Astrocyte (in vitro differentiated cells and primary cell): ENCODE data around the gene ZAR1L. TPM values are rescaled to one million over a fixed set of nuclear protein-coding genes. Genes with fewer than 3 reads are reported as not detected.
A peak's percentile ranks its signal among the peaks of the same experiment; 100 is the strongest.

Experiments
- DNase-seq: peaks from one replicate; pipeline ENCODE4 v3.0.0-alpha.2; 2010; ENCODE audit warnings: low read depth
- FAIRE-seq: peaks from 2 replicates; lab custom pipeline; 2011; peaks lifted over from hg19 to GRCh38; lab: Jason Lieb, UNC
- H2AFZ ChIP-seq: 2 replicates; pipeline ENCODE4 v1.6.0; 2012; ENCODE audit warnings: low read depth, low read length, inconsistent platforms
- H3K27ac ChIP-seq: 2 replicates; pipeline ENCODE4 v1.5.1; 2011; ENCODE audit warnings: low read depth, low read length, inconsistent platforms
- H3K27me3 ChIP-seq: 2 replicates; pipeline ENCODE4 v1.6.0; 2011; ENCODE audit warnings: low read length, inconsistent platforms; ENCODE audit not compliant: insufficient read depth
- H3K36me3 ChIP-seq: 2 replicates; pipeline ENCODE4 v1.5.1; 2011; ENCODE audit warnings: low read length, inconsistent platforms; ENCODE audit not compliant: insufficient read depth
- H3K4me1 ChIP-seq: 2 replicates; pipeline ENCODE4 v1.5.1; 2011; ENCODE audit warnings: low read length, inconsistent platforms; ENCODE audit not compliant: insufficient read depth
- H3K4me2 ChIP-seq: 2 replicates; pipeline ENCODE4 v1.6.0; 2012; ENCODE audit warnings: low read length, inconsistent platforms
- H3K4me3 ChIP-seq: 2 replicates; pipeline ENCODE4 v1.5.1; 2011; ENCODE audit warnings: low read depth, mild to moderate bottlenecking, low read length, inconsistent platforms; ENCODE audit not compliant: insufficient read depth
- H3K79me2 ChIP-seq: 2 replicates; pipeline ENCODE4 v1.6.0; 2012; ENCODE audit warnings: mild to moderate bottlenecking, low read length, inconsistent platforms; ENCODE audit not compliant: insufficient read depth
- H3K9ac ChIP-seq: 2 replicates; pipeline ENCODE4 v1.6.0; 2012; ENCODE audit warnings: mild to moderate bottlenecking, low read length, inconsistent platforms
- H3K9me3 ChIP-seq: 2 replicates; pipeline ENCODE4 v1.5.1; 2012; ENCODE audit warnings: low read depth, mild to moderate bottlenecking, low read length, inconsistent platforms; ENCODE audit not compliant: insufficient read depth
- H4K20me1 ChIP-seq: 2 replicates; pipeline ENCODE4 v1.6.0; 2012; ENCODE audit warnings: low read length, inconsistent platforms; ENCODE audit not compliant: insufficient read depth
- H3K27ac Mint-ChIP-seq: one replicate; pipeline ENCODE4 v1.8.0; 2021; ENCODE audit warnings: mild to moderate bottlenecking, mixed read lengths; ENCODE audit not compliant: unreplicated experiment
- H3K27me3 Mint-ChIP-seq: one replicate; pipeline ENCODE4 v1.8.0; 2021; ENCODE audit warnings: low read depth, mixed read lengths; ENCODE audit not compliant: unreplicated experiment
- H3K36me3 Mint-ChIP-seq: one replicate; pipeline ENCODE4 v1.8.0; 2021; ENCODE audit warnings: low read depth, mixed read lengths; ENCODE audit not compliant: unreplicated experiment
- H3K4me1 Mint-ChIP-seq: one replicate; pipeline ENCODE4 v1.8.0; 2021; ENCODE audit warnings: low read depth, mixed read lengths; ENCODE audit not compliant: unreplicated experiment
- H3K4me3 Mint-ChIP-seq: one replicate; pipeline ENCODE4 v1.8.0; 2021; ENCODE audit warnings: mild to moderate bottlenecking, moderate library complexity, mixed read lengths; ENCODE audit not compliant: unreplicated experiment
- H3K9me3 Mint-ChIP-seq: one replicate; pipeline ENCODE4 v1.8.0; 2021; ENCODE audit warnings: mild to moderate bottlenecking, mixed read lengths; ENCODE audit not compliant: unreplicated experiment
- CTCF ChIP-seq: IDR thresholded peaks from 2 replicates; pipeline ENCODE4 v1.5.1; 2011; ENCODE audit warnings: low read depth, mild to moderate bottlenecking, inconsistent platforms, low read length, moderate library complexity; ENCODE audit not compliant: insufficient read depth
- EZH2 ChIP-seq: IDR thresholded peaks from 2 replicates; pipeline ENCODE4 v1.6.1; 2012; ENCODE audit warnings: mild to moderate bottlenecking, low read length, inconsistent platforms; ENCODE audit not compliant: insufficient read depth
- total RNA-seq: library from RNA; stranded (reverse); gene quantifications from 2 replicates; pipeline ENCODE4 v1.2.1, GENCODE V29; 2021

Gene ZAR1L
- total RNA-seq, 1 donor from 2014 or later: not detected

GRCh38 chr13:32340914-32341313 lies 25.8 kb upstream of the ZAR1L start:
- H2AFZ ChIP-seq: no peak overlapping the region
- H3K79me2 ChIP-seq: no peaks in the 10 kb centered on the region
- TF ChIP-seq CTCF: no peak
- no peak for TF ChIP-seq EZH2
- no peaks in the 10 kb centered on the region for H4K20me1 ChIP-seq
- no peaks in the 10 kb centered on the region for H3K9me3 ChIP-seq
- H3K9ac ChIP-seq: no peak overlapping the region
- no peak overlapping the region for H3K4me3 ChIP-seq
- Mint-ChIP-seq H3K36me3 (no peaks in the 10 kb centered on the region), H3K9me3 (no peaks in the 10 kb centered on the region), H3K4me3 (no peak overlapping the region), H3K4me1 (no peaks in the 10 kb centered on the region), H3K27ac (no peak overlapping the region), H3K27me3 (no peaks in the 10 kb centered on the region)
- peaks cover 4% of the 10 kb centered on the region for H3K36me3 ChIP-seq
- FAIRE-seq (peak; percentile 62), DNase-seq (no peak)
- no peak overlapping the region for H3K27ac ChIP-seq
- no peaks in the 10 kb centered on the region for H3K27me3 ChIP-seq
- no peak overlapping the region for H3K4me2 ChIP-seq
- H3K4me1 ChIP-seq: no peaks in the 10 kb centered on the region

- H3K27ac Mint-ChIP-seq: no peak overlapping the region
Measured at GRCh38 chr13:32334671-32335070, 19.5 kb upstream of the ZAR1L start.

More at GRCh38 chr13:32334671-32335070, 19.5 kb upstream of the ZAR1L start:
- no peak overlapping the region for H3K4me2 ChIP-seq
- Mint-ChIP-seq H3K27me3 (no peaks in the 10 kb centered on the region), H3K9me3 (no peaks in the 10 kb centered on the region), H3K4me3 (no peak overlapping the region), H3K4me1 (no peaks in the 10 kb centered on the region), H3K36me3 (no peaks in the 10 kb centered on the region)
- H3K9me3 ChIP-seq: no peaks in the 10 kb centered on the region
- no peaks in the 10 kb centered on the region for H3K27me3 ChIP-seq
- no peak overlapping the region for H3K4me3 ChIP-seq
- no peak overlapping the region for H3K9ac ChIP-seq
- no peak for FAIRE-seq
- TF ChIP-seq EZH2 (no peak), CTCF (no peak)
- peaks cover 7% of the 10 kb centered on the region for H3K36me3 ChIP-seq
- H4K20me1 ChIP-seq: no peaks in the 10 kb centered on the region
- no peak overlapping the region for H2AFZ ChIP-seq
- no peaks in the 10 kb centered on the region for H3K79me2 ChIP-seq
- no peak overlapping the region for H3K27ac ChIP-seq
- no peaks in the 10 kb centered on the region for H3K4me1 ChIP-seq
- DNase-seq: no peak
